NCI-H510A treated with DMSO at 0.1 percent for 48 hours (cell line): ENCODE measurements around the gene KANSL3.
A peak's percentile ranks its signal among the peaks of the same experiment; 100 is the strongest.
"Not testable (repeated sequence)": the region's sequence is repeated elsewhere in the genome, so short reads cannot be mapped to it uniquely, and the experiment has no call there.

Source experiments
- DNase-seq: peaks from one replicate; lab custom pipeline; 2025; lab: John Stamatoyannopoulos, UW

The KANSL3 gene

DNA sequence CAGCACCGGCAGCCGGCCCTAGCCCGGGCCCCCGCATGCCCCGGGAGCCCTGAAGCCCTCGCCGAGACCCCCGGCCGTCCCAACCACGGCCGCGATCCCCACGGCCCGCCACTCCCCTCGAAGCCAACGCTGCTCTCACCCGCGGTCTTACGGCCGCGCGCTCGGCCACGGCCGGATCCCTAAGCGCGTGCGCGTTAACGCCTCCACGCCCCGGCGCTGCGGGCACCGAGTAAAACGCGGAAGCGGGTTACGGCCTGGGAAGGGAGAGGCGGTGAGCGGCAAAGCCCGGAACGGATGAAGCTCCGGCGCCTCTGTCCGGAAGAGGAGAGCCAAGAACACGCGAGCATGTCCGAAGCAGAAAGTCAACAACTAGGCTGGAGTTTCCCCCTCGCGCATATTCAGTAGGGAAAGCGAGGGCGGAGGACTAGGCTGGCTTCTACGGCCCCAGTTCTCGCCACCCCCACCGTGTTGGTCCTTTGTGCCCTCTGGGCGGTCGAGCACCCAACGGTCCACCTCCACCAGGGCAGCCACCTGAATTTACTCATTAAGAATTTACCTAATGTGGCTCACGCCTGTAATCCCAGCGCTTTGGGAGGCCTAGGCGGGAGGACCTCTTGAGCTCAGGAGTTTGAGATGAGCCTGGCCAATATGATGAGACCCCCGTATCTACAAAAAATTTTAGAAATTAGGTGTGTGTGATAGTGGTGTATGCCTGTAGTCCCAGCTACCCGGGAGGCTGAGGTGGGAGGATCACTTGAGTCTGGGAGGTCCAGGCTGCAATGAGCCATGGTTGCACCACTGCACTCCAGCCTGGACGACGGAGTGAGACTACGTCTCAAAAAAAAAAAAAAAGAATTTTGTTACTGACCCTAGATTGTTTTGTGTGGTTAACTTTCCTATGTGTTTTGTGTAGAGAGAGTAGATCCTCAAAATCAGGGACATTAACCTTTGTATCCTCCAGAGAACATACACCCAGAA, at the start of gene KANSL3:
Gene KANSL3, minus strand, starts transcription at position 169 of the 978 bp plus-strand sequence. CDS start 1,177 bp downstream, outside the sequence.
- peak; percentile 87 for DNase-seq

GRCh38 chr2:96687266-96687665, 49.2 kb upstream of the KANSL3 start:
- DNase-seq, result no peak

GRCh38 chr2:96685577-96686459, 47.7 kb upstream of the KANSL3 start:
- peak; percentile 49 for DNase-seq

- no peak for DNase-seq
These were observed 46.9 kb upstream of the KANSL3 start for GRCh38 chr2:96684883-96685576.

DNA sequence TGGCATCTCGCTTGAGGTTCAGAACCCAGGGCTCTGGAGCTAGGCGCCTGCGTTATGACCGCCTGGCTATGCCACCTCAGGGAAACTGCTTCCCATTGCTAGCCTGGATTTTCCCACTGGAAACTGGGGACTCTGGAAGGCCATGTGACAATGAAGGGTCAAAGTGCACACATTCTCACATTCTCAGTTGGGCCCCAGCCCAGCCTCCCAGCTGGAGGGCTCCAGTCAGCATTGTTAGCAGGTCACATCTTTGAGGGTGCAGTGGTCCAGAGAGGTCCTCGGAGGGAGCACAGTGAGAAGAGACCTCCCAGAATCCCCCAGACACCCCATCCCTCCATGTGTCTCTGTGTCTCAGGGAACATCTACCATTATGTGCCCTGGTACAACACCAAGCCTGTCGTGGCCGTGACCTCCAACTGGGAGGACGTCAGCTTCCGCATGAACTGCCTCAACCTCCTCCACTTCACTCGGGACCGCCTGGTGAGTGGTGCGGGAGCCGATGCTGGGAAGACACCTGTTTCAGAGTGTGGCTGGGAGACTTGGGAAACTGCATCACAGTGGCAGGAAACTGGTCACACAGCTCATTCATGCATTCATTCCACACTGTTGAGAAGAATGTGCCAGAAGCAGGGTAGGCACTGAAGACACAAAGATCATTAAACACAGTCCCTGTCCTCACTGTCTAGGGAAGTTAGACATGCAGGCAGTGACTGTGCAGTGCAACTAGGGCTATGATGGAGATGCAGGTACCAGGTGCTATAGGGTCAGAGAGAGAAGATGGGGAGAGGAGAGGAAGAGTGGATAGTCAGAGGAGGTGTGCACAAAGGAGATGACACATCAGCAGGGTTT, 46.1 kb upstream of the KANSL3 start:
- no peak for DNase-seq

GRCh38 chr2:96683307-96683706, 45.2 kb upstream of the KANSL3 start:
- DNase-seq, result no peak

GRCh38 chr2:96681540-96681939, 43.4 kb upstream of the KANSL3 start:
- DNase-seq, result no peak

- DNase-seq, result no peak
These were observed 42.5 kb upstream of the KANSL3 start for GRCh38 chr2:96680561-96681141.

DNA sequence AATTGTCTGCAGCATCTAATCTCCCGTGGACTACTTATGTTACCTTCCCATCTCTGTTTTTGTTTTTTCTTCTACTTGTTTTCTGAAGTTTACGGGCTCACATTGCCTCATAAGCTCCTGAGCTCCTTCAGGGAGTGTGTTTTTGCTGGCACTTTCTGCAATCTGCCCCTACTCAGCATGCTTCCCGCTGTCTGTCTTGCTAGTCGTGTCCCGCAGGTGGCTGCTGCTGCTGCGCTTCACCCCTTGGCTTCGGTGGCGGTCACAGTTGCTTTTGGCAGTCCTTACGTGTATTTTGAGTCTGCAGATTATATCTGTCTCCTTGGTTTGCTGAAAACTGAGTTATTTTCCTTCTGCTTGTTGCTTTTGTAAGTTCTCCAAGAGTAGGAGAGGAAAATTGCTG, 41.7 kb upstream of the KANSL3 start:
- DNase-seq, result no peak

DNA sequence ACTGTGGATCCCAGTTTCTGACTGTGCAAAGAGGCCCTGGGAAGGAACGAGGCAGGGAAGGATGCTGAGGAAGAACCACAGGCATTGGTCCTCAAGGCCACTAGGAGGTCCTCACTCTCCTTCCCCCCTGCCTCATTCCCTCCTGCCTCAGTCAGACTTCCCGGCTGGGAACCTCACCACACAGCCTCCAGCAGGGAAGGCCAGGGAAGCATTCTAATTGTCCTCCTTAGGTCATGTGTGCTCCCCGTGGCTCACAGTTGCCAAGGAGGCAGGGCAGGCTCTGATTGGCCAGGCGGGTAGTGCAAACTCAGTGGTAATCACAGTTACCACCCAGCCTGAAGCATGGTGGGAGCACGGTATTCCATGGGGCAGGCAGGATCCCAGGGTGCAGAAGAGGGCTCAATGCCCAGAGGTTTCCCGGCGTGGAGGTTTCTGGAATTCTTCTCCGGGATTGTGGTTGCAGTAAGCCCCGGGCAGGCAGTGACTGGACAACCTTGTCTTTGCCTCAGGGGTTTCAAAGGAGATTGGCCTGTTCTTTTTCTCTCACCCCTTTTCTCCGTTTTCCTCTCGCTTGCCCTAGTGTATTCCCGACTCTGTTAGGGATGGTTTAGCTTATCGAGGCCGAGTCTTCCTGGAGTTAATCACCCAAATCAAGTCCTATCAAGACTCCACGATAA, 31.6 kb upstream of the KANSL3 start:
- no peak for DNase-seq

GRCh38 chr2:96668771-96669170, 30.7 kb upstream of the KANSL3 start:
- DNase-seq, result no peak

- not testable (repeated sequence) for DNase-seq
These were observed 27.6 kb upstream of the KANSL3 start for GRCh38 chr2:96665717-96666116.

GRCh38 chr2:96665083-96665569, 27.0 kb upstream of the KANSL3 start:
- DNase-seq, result no peak

GRCh38 chr2:96664366-96664925, 26.3 kb upstream of the KANSL3 start:
- no peak for DNase-seq

DNA sequence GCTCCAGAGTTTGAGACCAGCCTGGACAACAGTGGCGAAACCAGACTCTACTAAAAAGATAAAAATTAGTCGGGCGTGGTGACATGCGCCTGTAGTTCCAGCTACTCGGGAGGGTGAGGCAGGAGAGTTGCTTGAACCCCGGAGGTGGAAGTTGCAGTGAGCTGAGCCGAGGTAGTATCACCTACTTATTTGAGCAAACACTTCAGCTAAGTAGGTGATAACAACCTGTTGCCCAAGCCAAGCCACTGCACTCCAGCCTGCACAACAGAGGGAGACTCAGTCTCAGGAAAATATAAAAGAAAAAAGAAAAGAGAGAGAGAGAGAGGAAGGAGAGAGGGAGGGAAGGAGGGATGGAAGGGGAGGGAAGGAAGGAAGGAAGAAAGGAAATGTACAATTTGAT, 25.7 kb upstream of the KANSL3 start:
- no peak for DNase-seq

GRCh38 chr2:96663177-96663576, 25.1 kb upstream of the KANSL3 start:
- DNase-seq, result no peak

GRCh38 chr2:96662360-96662759, 24.2 kb upstream of the KANSL3 start:
- DNase-seq, result no peak

DNA sequence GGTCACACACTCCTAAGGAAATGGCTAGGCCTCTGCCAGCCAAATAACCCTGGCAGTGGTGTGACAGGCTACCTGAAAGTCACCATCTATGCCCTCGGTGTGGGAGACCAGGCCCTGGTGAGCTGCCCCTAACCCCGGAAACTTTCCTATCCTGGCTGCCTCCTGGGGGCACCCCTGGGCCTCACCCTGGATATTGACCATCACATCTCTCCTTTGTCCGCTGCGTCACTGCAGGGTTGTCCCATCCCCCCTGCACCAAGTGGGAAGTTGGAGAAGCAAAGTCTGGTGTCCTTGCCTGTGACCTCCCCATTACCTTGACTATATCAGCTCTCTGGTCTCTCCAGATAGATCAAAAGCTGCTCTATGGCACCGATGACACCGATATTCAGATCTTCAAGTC, 23.2 kb upstream of the KANSL3 start:
- no peak for DNase-seq

DNA sequence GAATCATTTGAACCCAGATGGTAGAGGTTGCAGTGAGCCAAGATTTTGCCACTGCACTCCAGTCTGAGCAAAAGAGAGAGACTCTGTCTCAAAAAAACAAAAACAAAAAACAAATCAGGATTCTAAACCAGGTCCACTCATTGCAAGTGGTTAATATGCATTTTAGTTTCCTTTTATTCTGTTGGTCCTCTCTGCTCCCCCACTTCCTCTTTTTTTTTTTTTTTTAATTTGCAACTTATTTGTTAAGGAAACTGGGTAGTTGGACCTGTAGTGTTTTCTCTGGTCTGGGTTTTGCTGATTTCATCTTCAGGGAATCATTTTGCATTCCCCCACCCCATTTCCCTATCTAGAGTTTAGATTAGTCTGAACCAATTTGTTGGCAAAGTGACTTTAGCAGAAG, 18.4 kb upstream of the KANSL3 start:
- DNase-seq, result no peak

- DNase-seq, result no peak
These were observed 17.4 kb upstream of the KANSL3 start for GRCh38 chr2:96655526-96655925.
